T-helper 22 cell (primary cell): ENCODE measurements around the gene GSK3B.

ENCODE experiments used
- DNase-seq: peaks from one replicate; pipeline ENCODE4 v3.0.0-alpha.2; 2020; ENCODE audit warnings: low read depth

Gene GSK3B

DNA sequence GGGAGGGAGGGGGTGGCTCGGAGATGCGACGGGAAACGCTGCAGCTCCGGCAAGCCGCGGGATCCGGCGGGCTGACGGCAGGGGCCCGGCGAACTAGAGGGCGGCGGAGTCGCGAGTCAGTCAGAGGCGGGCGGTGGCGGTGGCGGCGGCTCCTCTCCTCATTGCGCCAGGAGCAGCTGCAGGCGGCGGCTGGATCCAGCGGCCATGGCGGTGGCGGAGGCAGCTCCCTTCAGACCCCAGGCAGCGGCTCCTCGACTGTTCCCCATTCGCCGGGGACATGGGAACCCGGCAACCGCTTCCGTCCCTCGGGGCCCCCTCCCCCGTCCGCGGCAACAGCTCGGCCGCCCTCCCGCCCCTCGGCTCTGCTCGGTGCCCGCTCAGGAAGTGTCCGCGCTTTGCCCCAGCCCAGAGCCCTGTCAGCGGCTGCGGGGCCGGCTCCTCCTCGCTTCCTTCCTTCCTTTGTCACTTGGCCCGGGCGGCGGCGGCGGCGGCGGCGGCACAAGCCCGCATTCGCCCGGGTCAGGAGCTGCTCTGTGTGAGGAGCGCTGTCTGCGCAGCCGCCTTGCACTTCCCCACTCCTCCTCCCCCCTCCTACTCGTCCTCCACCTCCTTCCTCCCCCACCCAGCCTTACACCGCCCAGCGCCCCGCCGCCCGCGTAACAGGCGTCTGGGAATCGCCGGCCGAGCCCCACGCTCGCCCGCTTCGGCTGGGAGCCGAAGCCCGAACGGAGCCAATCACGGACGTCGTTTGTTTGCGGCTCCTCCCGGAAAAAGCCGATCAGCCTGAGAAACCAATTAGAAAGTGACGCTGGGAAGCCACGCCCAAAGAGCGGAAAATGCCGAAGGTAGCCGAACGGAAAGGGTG, at the start of gene GSK3B:
Gene GSK3B, minus strand, starts transcription at position 537 of the 865 bp plus-strand sequence. CDS start 1,013 bp downstream, outside the sequence.
- DNase-seq: peak; percentile 71

DNA sequence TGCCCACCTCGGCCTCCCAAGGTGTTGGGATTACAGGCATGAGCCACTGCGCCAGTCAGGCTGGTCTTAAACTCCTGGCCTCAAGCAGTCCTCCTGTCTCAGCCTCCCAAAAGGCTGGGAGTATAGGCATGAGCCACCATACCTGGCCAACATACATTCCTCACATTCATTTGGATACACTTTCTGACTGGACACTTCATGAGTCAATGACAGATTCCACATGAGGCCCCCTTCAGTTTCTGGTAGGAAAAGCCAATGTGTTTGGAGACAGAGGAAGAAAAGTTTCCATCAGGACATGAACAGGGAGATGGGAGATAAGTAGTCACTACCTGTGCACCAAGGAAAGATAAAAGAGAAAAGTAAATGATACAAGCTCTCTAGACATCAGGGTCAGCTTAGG, 49.4 kb upstream of the GSK3B start:
- no peak for DNase-seq

DNA sequence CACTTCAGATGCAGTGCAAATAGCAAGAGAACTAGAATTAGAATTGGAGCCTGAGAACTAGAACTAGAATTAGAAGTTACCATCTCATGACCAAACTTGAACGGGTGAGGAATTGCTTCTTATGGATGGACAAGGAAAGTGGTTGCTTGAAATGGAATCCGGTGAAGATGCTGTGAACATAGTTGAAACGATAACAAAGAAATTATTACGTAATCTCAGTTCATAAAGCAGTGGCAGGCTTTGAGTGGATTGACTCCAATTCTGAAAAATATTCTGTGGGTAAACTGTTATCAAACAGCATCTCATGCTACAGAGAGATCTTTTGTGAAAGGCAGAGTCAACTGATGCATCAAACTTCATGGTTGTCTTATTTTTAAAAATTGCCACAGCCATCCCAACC, 48.0 kb upstream of the GSK3B start:
- no peak for DNase-seq

DNA sequence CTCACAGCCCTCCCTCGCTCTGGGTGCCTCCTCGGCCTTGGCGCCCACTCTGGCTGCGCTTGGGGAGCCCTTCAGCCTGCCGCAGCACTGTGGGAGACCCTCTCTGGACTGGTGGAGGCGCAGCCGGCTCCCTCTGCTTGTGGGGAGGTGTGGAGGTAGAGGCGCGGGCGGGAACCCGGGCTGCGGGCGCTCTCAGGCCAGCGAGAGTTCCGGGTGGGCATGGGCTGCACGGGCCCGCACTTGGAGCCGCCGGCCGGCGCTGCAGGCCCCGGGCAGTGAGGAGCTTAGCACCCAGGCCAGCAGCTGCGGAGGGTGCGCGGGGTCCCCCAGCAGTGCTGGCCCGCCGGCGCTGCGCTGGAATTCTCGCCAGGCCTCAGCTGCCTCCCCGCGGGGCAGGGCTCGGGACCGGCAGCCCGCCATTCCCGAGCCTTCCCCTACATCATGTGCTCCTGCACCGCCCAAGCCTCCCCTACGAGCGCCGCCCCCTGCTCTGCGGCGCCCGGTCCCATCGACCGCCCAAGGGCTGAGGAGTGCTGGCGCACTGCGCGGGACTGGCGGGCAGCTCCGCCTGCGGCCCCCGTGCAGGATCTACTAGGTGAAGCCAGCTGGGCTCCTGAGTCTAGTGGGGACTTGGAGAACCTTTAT, 46.0 kb upstream of the GSK3B start:
- DNase-seq: no peak

DNA sequence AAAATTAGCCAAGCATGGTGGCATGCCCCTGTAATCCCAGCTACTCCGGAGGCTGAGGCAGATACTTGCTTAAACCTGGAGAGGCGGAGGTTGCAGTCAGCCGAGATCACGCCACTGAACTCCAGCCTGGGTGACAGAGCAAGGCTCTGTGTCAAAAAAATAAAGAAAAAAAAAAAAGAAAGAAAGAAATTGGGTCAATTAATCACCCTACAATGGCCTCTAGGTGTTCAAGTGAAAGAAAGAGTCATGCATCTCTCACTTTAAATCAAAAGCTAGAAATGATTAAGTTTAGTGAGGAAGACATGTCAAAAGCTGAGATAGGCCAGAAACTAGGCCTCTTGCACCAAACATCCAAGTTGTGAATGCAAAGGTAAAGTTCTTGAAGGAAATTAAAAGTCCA, 44.9 kb upstream of the GSK3B start:
- no peak for DNase-seq

DNA sequence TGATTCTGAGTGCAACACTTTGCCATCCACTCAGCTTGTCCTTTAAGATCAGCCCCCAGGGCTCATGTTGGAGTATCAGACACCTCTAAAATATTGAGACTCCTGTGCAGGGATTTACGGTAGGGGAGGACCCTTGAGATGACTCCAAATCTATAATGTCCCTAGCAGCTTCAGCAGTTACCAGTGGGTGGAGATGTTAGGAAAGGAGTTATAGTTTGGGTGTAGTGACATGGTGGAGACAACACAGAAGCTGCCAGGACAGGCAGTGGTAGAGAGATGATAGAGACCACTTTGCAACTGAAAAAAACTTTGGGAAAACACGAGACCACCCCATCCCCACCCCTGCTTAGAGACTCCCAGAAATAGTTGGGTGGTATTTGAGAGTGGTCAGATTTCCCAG, 43.3 kb upstream of the GSK3B start:
- DNase-seq: no peak

DNA sequence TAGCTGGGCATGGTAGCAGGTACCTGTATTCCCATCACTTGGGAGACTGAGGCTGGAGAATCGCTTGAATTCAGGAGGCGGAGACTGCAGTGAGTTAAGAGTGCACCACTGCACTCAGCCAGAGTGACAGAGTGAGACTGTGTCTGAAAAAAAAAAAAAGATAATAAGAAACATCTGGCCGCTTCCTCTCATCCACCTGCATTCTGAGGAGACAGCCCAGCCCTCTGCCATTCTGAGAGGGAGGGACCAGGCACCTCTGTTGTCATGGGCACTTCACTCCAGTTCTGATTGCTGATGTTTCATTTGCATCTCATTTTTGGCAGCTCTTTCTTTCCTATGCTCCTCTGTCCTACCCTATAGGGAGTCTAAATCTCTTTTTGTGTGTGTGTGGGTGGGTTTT, 36.4 kb upstream of the GSK3B start:
- DNase-seq: no peak

DNA sequence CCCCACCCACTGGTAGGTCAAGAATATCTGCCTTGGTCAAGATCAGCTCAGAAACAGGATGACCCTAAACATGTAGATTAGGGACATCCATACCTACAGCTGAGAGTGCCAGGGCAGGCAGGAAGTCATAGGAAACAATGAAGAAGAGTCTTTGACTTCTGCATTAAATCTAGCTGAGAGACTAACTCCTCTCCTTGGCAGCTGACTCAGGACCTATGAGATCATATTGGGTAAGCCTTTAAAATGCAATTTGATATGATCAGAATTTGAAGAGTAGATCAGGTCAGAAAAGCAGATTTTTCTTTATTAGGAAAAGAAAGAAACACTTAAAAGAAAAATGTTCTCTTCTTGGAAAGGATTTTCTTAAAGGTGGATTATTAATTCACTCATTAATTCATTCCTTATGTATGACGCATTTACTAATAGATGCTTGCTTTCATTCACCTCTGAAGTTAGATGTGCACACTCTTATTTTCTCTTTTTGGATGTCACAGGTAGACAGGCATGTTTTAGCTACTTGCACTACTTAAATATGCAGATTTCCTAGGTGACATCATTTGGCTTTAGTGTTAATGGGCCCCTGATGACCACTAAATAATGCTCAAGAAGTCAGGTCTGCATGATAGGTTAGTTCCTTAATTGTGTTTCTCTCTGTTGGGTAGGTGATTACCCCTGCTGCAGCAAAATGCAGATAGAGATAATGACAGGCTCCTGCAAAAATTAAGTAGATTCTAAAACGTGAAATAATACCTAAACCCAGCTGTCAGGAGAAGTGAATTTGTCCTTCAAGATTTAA, 35.7 kb upstream of the GSK3B start:
- DNase-seq: no peak

DNA sequence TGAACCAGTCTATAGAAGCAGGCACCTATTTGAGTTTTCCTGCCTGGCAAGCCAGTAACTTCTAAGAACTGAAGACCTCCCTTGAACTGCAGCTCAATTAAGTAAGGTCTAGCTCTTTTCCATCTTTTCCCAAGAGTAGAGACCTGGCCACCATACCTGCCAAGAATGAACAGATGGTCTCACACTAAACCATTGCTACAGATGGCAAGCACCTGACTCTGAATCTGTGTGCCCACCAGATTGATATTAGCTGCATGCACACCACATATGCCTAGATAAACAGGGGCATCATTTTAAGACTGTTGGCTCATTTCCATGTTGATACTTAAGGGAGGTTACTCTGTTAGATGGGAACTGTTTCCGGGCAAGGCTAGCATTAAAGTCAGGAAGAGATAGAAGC, 34.8 kb upstream of the GSK3B start:
- DNase-seq: no peak

DNA sequence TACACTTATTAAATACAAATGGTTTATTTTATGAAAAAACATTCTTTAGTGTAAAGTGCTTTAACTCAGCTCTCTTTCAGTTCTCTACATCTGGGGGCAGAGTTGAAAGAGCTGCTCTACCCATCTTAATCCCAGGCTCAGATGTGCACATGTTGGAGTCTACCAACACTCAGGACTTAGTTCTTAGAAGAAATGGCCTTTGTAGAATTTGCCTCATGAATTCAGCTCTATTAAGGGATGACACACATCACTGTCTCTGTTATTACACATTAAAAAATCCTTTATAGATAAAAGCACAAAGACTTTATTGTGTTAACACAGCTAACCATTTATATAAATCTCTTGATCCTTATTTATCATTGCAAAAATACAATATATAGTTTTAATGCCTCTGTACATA, 31.7 kb upstream of the GSK3B start:
- no peak for DNase-seq

DNA sequence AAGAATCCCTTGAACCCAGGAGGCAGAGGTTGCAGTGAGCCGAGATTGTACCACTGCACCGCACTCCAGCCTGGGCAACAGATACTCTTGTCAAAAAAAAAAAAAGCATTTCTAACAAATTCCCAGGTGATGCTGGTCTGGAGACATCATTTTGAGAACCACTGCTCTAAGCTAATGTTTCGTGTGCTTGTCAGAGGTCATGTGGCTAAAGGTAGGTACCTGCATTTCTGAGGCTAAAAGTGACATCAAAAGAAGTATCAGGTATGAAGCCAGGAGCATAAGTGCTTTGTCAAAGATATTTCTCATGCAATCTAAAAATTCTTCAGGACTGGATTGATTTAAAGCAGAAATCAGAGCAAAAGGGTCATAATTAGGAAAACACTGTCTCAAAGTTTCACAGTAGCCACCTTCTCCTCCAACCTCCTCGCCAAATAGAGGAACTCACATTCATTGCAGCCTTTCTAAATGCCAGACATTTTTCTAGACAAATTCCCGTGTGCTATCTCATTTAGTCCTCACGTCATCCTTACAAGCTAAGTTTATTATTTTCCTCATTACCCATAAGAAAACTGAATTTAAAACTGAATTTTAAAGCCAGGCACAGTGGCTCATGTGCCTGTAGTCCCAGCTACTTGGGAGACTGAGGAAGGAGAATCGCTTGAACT, 25.7 kb upstream of the GSK3B start:
- no peak for DNase-seq

DNA sequence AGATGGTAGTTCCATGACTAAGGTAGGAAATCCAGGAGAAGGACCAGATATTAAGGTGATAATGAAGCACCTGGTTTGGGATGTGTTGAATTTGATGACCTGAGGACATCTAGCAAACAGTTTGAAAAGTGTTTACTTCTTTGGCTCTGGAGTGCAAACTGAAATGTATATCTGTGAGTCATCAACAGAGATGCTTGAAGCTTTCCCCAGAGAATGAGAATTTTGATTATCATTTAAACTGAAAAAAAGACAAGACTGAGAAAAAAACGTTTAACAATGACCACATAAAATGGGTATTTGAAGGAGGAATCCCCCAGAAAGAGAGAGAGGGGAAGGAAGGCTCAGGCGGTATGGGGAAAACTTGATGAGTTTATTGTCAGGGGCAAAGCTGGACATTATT, 20.7 kb upstream of the GSK3B start:
- DNase-seq: no peak

DNA sequence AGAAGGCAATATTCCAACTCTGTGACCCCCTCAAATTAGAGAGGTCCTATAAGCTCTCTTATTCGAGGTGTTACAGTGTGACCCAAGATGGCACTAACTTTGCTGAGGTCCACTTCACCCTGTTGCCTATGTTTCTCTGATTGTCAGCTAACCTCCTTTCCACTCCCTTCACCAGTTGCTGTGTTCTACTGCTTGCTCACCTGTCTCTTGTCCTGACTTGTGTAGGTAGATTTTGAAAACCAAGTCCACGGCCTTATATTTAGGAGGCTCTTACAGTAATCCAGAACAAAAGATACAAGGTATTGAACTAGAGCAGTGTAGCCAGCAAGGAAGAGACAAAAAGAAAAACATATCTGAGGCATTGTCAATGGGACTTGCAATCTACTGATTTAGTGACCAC, 20.1 kb upstream of the GSK3B start:
- no peak for DNase-seq

DNA sequence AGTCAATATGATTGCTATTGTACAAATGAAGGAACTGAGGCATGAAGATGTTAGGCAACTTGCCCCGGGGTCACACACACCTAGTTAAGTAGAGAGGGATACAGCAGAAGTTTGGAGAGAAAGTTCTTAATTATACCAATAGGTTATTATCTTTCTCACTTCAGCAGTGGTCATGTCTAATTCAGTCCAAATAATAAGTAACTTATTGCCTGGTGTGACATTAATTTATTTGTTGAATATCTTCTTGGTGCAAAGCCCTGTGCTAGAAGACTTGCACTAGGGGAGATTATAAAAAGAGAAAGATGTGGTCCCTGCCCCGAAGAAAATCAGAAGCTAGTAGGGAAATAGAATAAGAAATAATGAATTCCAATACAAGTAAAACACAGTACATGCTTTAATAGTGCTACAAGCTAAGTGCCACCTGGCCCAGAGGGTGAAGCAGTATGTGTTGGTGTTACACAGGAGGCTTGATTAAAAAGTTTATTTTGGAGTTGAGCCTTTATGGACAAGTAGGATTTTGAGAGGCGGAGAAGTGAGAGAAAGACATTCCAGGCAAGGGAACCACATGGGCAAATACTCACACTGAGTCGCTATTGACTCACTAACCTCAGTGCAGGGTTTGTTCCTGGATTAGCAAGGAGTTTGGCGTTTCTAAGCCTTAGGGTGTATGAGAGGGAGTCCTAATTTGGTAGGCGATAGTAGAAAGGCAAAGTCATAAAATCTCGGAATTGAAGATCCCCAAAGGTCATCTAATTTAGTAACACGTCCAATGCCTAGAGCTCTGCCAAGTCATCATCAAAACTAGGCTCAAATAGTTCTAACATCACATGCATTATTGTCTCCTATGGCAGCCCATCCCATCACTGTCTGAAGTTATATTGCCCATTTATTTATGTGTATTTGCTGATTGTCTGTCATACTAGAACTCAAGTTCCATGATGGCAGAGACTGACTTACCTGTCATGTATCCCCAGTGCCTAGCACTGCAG, 19.2 kb upstream of the GSK3B start:
- no peak for DNase-seq

DNA sequence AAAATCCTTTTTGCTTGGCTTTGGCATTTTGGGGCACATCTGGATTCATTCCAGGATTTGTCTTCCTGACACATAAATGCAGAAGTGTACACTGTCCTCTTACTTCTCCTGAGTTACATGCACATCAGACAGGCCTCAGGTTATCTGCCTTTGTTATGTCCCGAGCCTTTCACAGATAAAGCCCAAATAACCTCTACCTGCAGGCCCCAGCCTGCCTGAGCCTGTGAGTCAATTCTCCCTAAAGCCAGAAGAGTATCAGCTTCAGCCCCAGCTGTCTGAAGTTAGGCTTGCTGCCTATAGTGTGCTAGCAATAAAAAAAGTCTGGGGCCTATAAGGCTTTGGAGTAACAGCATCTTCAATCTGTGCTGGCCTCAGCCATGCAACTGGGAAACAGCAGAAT, 17.7 kb upstream of the GSK3B start:
- no peak for DNase-seq

DNA sequence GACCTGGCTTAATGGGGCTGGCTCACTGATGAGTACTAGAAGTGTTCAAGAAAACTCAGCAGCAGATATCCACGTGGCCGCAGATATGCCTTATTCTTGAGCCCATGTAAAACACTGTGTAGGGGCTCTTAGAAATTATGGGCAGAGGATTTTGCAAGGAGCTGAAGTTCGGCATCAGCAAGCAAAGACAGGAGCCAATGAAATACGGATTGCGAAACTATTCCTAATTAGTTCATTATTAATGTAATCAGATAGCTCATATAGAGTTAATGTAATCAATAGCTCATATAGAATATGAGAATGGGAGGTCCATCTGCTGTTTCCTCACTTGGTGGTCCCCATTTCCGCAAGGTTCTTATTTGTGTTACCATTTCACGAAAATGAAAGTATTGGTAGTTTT, 9.0 kb upstream of the GSK3B start:
- DNase-seq: no peak

DNA sequence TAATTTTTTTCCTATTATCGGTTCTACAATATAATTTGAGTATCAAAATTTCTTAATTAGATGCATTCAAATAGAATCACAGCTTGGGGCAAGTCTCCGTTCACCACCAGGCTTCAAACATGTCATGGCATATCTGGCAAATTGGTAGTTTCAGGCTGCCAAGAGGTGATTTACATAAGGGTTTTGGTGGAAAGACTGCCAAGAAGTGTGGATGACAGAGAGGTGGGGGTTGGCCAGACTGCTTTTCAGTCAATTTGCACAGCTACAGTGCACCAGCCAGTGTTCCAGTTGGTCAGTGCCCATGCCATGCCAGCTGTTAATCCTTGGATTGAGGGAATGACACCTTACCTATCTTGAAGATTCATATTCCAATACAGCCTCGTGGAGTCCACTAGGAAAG, 8.4 kb upstream of the GSK3B start:
- DNase-seq: no peak

DNA sequence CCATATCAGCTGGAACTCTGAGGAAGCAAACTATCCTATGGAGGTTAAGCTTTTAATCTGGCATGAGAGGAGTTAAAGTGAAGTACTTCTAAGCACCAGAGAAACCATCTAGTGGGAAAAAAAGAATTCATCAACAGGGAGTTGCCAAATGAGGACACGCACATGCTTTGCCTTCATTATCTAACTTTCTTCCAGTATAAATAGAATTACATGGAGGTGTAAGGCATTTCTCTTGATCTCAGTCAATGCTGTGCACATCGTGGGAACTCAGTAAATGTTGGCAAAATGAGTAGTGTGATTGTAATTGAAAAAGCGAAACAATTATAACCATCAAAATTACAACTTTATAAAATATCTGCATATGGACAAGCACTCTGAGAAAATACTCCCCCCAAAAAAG, 8.0 kb upstream of the GSK3B start:
- no peak for DNase-seq

DNA sequence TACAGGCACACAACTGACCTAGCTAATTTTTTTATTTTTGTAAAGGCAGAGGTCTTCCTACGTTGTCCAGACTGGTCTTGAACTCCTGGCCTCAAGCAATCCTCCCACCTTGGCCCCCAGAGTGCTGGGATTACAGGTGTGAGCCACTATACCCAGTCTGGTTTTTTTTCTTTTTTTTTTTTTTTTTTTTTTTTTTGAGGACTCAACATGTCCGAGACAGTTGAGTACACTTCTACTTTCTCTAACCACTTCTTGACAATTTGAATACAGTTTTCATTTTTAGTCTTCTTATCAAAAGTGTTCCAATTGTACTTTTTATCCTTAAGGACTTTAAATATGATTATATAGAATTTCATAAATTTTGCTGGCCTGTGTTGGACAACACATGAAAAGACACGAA, 7.4 kb upstream of the GSK3B start:
- no peak for DNase-seq

DNA sequence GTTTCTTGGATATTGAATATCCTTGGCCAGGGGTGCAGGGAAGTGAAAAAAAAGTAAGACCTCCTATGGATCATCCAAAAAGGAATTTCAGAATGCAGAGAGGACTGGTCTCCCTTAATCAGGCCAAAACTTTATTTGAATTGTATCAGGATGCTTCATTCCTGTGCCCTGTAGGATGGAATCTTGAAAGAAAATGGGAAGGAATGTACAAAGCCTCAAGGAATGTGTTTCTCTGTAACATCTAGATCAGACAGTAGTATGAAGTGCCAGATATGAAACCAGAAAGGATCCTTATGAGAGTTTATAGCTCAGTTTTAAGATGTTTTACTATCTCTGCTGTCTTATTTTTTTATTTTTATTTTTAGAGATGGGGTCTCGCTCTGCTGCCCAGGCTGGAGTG, 6.5 kb upstream of the GSK3B start:
- no peak for DNase-seq

DNA sequence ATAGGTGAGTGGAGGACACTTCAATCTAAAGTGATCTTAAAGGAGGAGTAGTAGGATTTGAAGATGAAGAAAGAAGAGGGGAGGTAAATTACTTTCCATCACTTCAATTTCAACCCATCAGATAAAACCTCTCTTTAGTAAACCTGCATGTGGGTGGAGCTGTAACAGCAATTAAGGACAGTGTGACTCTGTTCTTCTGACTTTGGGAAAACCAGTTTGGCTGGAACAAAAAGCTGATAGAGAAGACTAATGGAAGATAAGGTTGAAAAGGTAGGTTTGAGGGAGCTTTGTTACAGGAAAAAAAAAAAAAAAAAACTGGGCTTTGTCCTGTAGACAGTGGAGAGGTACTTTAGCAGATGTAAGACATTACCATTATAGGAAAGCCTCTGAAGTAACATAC, 4.5 kb upstream of the GSK3B start:
- no peak for DNase-seq
